MCF 10A (cell line): Measurements from ENCODE around the gene ICAM4. TPM values are rescaled to one million over a fixed set of nuclear protein-coding genes. Genes with fewer than 3 reads are reported as not detected.

ENCODE experiments used
- BruUV-seq: library from RNA; stranded (reverse); fragments of 400-500 nt; replicated peaks from 2 replicates; lab custom pipeline; 2021; lab: Mats Ljungman, UMichigan
- CTCF ChIA-PET: fragments of 300-600 bp; sonication (Branson Sonifier 250); formaldehyde crosslinking; extraction: SDS; loops from one replicate; lab custom pipeline; 2021; ENCODE audit warnings: antibody characterized with exemption, inconsistent platforms; lab: Yijun Ruan, JAX
- POLR2A ChIA-PET: fragments of 300-600, 350-650 bp; sonication (Branson Sonifier 250); formaldehyde crosslinking; extraction: SDS; loops from one replicate; lab custom pipeline; 2020; ENCODE audit warnings: antibody characterized with exemption, inconsistent platforms; lab: Yijun Ruan, JAX
- DNase-seq: peaks from one replicate; pipeline ENCODE4 v3.0.0-alpha.2; 2018; ENCODE audit not compliant: unreplicated experiment
- H3K27ac Mint-ChIP-seq: one replicate; pipeline ENCODE4 v1.8.0; 2022; ENCODE audit warnings: mild to moderate bottlenecking, low read depth, mixed read lengths; ENCODE audit not compliant: unreplicated experiment
- H3K27me3 Mint-ChIP-seq: one replicate; pipeline ENCODE4 v1.8.0; 2022; ENCODE audit warnings: mixed read lengths; ENCODE audit not compliant: insufficient read depth, unreplicated experiment
- H3K36me3 Mint-ChIP-seq: one replicate; pipeline ENCODE4 v1.8.0; 2022; ENCODE audit warnings: mild to moderate bottlenecking, moderate library complexity, mixed read lengths; ENCODE audit not compliant: insufficient read depth, unreplicated experiment
- H3K4me1 Mint-ChIP-seq: one replicate; pipeline ENCODE4 v1.8.0; 2022; ENCODE audit warnings: mixed read lengths; ENCODE audit not compliant: insufficient read depth, unreplicated experiment
- H3K4me3 Mint-ChIP-seq: one replicate; pipeline ENCODE4 v1.8.0; 2022; ENCODE audit warnings: mild to moderate bottlenecking, moderate library complexity, mixed read lengths; ENCODE audit not compliant: unreplicated experiment
- H3K9me3 Mint-ChIP-seq: one replicate; pipeline ENCODE4 v1.8.0; 2022; ENCODE audit warnings: mixed read lengths; ENCODE audit not compliant: unreplicated experiment
- intact Hi-C: fragments of 100-400 bp; cut with micrococcal nuclease; formaldehyde crosslinking; loops from 2 replicates; pipeline ENCODE4 v1.14.1; 2022
- total RNA-seq: library from RNA; stranded (reverse); gene quantifications from 2 replicates; pipeline ENCODE4 v1.2.3, GENCODE V29; 2022
- TF ChIP-seq, protein P1 (sequence below): fragments of 200-600 bp; IDR thresholded peaks from one replicate; pipeline ENCODE4 v1.8.0; 2022; ENCODE audit warnings: antibody characterized with exemption, mild to moderate bottlenecking; ENCODE audit not compliant: unreplicated experiment

The ICAM4 gene
- total RNA-seq, 1 experiment from 2014 or later, result not detected

DNA sequence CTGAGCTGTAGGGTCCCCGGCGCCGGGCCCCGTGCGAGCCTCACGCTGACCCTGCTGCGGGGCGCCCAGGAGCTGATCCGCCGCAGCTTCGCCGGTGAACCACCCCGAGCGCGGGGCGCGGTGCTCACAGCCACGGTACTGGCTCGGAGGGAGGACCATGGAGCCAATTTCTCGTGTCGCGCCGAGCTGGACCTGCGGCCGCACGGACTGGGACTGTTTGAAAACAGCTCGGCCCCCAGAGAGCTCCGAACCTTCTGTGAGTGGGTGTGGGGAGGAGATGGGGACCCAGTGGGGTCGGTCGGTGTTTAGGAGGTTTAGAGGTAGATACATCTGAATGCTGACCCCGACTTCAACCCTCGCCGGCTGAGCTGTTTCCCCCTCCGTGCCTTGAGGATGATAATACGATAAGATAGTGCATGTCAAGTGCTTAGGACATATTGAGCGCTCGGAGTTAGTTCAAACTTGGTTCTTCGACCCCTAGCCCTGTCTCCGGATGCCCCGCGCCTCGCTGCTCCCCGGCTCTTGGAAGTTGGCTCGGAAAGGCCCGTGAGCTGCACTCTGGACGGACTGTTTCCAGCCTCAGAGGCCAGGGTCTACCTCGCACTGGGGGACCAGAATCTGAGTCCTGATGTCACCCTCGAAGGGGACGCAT is 4.9 kb downstream of the ICAM4 start:
- no TSS peak for BruUV-seq
- Mint-ChIP-seq H3K4me1 (peaks cover 15% of the 10 kb centered on the region), H3K27ac (no peak overlapping the region), H3K27me3 (no peaks in the 10 kb centered on the region), H3K4me3 (peak overlapping the region; percentile 79), H3K9me3 (no peaks in the 10 kb centered on the region), H3K36me3 (peaks cover 14% of the 10 kb centered on the region)
- POLR2A ChIA-PET, result interaction anchor here (0.6 to 1.6 kb wide), 16 partner anchors 11 to 1965 kb away, joined by 3 to 8 read pairs (median 4); partner anchors contain the start of genes ICAM1, MRPL4, RAVER1 and TYK2
- CTCF ChIA-PET, result interaction anchor here (0.6 to 1.4 kb wide), 10 partner anchors 12 to 361 kb away, joined by 3 to 6 read pairs (median 4); partner anchors contain the start of gene ICAM1
- TF ChIP-seq, protein P1, sequence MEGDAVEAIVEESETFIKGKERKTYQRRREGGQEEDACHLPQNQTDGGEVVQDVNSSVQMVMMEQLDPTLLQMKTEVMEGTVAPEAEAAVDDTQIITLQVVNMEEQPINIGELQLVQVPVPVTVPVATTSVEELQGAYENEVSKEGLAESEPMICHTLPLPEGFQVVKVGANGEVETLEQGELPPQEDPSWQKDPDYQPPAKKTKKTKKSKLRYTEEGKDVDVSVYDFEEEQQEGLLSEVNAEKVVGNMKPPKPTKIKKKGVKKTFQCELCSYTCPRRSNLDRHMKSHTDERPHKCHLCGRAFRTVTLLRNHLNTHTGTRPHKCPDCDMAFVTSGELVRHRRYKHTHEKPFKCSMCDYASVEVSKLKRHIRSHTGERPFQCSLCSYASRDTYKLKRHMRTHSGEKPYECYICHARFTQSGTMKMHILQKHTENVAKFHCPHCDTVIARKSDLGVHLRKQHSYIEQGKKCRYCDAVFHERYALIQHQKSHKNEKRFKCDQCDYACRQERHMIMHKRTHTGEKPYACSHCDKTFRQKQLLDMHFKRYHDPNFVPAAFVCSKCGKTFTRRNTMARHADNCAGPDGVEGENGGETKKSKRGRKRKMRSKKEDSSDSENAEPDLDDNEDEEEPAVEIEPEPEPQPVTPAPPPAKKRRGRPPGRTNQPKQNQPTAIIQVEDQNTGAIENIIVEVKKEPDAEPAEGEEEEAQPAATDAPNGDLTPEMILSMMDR, result no peak
- peak; percentile 27 for DNase-seq
- intact Hi-C loops, result no loop called here

DNA sequence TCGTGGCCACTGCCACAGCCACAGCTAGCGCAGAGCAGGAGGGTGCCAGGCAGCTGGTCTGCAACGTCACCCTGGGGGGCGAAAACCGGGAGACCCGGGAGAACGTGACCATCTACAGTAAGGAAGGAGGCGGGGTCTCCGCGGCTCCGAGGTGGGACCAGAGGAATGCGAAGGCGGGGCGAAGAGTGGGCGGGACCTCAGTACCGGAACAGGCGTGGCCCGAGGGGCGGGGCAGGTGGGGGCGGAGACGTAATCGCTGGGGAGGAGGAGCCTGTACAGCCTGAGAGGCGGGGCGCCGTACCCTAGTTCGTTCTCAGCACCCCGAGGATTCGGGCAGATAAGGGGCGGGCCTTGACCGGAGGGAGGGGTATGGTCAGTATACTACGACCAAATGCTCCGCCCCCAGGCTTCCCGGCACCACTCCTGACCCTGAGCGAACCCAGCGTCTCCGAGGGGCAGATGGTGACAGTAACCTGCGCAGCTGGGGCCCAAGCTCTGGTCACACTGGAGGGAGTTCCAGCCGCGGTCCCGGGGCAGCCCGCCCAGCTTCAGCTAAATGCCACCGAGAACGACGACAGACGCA is 5.5 kb downstream of the ICAM4 start:
- peaks cover 15% of the 10 kb centered on the region for H3K4me1 Mint-ChIP-seq
- ChIA-PET POLR2A (interaction anchor here (0.6 to 1.6 kb wide), 7 partner anchors 21 to 197 kb away, joined by 3 to 8 read pairs (median 4); partner anchors contain the start of genes ICAM1 and RAVER1), CTCF (interaction anchor here (0.6 to 1.4 kb wide), 6 partner anchors 18 to 113 kb away, joined by 3 to 6 read pairs (median 4); partner anchors contain the start of gene ICAM1)
- no peak overlapping the region for H3K27ac Mint-ChIP-seq
- no peaks in the 10 kb centered on the region for H3K27me3 Mint-ChIP-seq
- intact Hi-C loops, result no loop called here
- H3K4me3 Mint-ChIP-seq, result peak overlapping the region; percentile 79
- TF ChIP-seq, protein P1, result no peak
- DNase-seq, result peak; percentile 70
- H3K36me3 Mint-ChIP-seq, result peaks cover 17% of the 10 kb centered on the region
- H3K9me3 Mint-ChIP-seq, result no peaks in the 10 kb centered on the region
- BruUV-seq, result no TSS peak

DNA sequence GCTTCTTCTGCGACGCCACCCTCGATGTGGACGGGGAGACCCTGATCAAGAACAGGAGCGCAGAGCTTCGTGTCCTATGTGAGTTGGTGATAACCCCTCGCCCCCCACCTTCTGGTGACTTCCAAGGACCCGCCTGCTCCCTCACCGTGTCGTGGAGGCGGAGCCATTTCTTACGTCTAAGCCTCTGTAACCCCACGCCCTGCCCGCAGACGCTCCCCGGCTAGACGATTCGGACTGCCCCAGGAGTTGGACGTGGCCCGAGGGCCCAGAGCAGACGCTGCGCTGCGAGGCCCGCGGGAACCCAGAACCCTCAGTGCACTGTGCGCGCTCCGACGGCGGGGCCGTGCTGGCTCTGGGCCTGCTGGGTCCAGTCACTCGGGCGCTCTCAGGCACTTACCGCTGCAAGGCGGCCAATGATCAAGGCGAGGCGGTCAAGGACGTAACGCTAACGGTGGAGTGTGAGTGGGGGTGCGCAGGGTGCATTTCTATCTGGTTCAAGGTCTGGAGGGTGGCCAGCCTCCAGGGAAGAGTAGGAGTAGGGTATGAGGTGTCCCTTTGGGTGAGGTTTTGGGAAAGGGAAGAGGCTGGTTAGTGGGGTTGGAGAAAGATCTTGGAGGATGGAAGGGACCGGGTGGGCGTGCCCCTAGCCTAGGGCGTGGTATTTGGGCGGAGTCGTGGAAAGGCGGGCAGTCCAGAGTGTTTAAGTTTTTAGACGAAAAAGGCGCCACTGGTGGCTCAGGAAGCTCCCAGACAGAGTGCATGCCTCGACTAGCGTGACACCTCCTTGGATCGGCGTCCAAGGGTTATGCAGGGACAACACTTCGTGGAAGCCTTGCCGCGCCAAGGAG is 6.3 kb downstream of the ICAM4 start:
- intact Hi-C loops, result no loop called here
- peaks cover 17% of the 10 kb centered on the region for H3K36me3 Mint-ChIP-seq
- no TSS peak for BruUV-seq
- H3K4me3 Mint-ChIP-seq, result peak overlapping the region; percentile 79
- no peaks in the 10 kb centered on the region for H3K27me3 Mint-ChIP-seq
- no peaks in the 10 kb centered on the region for H3K9me3 Mint-ChIP-seq
- no peak for DNase-seq
- CTCF ChIA-PET, result interaction anchor here (1.2 kb wide), 1 partner anchor 22 kb away, joined by 3 read pairs; the partner anchor contains the start of gene ICAM1
- TF ChIP-seq, protein P1, result no peak
- H3K4me1 Mint-ChIP-seq, result peaks cover 15% of the 10 kb centered on the region
- POLR2A ChIA-PET, result no interaction called here
- no peak overlapping the region for H3K27ac Mint-ChIP-seq
